22Rv1 (cell line): ENCODE results near the gene DNM2.
"Not testable (repeated sequence)": the region's sequence is repeated elsewhere in the genome, so short reads cannot be mapped to it uniquely, and the experiment has no call there.

Source experiments
- CTCF ChIP-seq: fragments of 450-650 bp; IDR thresholded peaks from 2 replicates; pipeline ENCODE4 v1.5.1; 2017; ENCODE audit warnings: mild to moderate bottlenecking
- ZFX ChIP-seq: fragments of 450-650 bp; IDR thresholded peaks from 2 replicates; pipeline ENCODE4 v1.6.1; 2017; ENCODE audit warnings: antibody characterized with exemption, borderline replicate concordance

GRCh38 chr19:10671922-10672321, 46.0 kb upstream of the DNM2 start:
- TF ChIP-seq CTCF, ZFX: not testable (repeated sequence)
